ENCODE measurements around the gene BRSK2.

Gene BRSK2

GRCh38 chr11:1350086-1350725 is 39.5 kb upstream of the BRSK2 start:
- Histone ChIP-seq H3K27me3 (ENCODE audit: insufficient read depth, low read length) (peaks cover 5% of the 10 kb centered on the region; the same call in 1 of the 2 replicates), H4K20me1 (ENCODE audit: insufficient read depth, low read length) (no peaks in the 10 kb centered on the region), H3K79me2 (ENCODE audit: insufficient read depth, low read length) (no peaks in the 10 kb centered on the region), H3K9me2 (ENCODE audit: low read depth, low read length) (no peaks in the 10 kb centered on the region), H3K9me3 (ENCODE audit: low read length) (no peaks in the 10 kb centered on the region), H2AFZ (ENCODE audit: low read length) (no peak overlapping the region), H3K4me1 (ENCODE audit: insufficient read depth, low read length, severe bottlenecking) (no peaks in the 10 kb centered on the region), H3K36me3 (ENCODE audit: insufficient read depth, low read length) (no peaks in the 10 kb centered on the region), H3F3A (ENCODE audit: insufficient read depth, low read length) (no peaks in the 10 kb centered on the region), H3K4me2 (ENCODE audit: low read length) (no peak overlapping the region), H3K4me3 (ENCODE audit: low read depth, low read length, poor library complexity, severe bottlenecking) (no peak overlapping the region), H3K9ac (ENCODE audit: low read length) (no peak overlapping the region), H3K27ac (ENCODE audit: low read depth, low read length, poor library complexity, severe bottlenecking) (no peak overlapping the region)
- TF ChIP-seq EZH2 (IDR thresholded peaks at IDR 0.05; ENCODE audit: borderline replicate concordance, low read length), result no peak
- TF ChIP-seq, protein P1, sequence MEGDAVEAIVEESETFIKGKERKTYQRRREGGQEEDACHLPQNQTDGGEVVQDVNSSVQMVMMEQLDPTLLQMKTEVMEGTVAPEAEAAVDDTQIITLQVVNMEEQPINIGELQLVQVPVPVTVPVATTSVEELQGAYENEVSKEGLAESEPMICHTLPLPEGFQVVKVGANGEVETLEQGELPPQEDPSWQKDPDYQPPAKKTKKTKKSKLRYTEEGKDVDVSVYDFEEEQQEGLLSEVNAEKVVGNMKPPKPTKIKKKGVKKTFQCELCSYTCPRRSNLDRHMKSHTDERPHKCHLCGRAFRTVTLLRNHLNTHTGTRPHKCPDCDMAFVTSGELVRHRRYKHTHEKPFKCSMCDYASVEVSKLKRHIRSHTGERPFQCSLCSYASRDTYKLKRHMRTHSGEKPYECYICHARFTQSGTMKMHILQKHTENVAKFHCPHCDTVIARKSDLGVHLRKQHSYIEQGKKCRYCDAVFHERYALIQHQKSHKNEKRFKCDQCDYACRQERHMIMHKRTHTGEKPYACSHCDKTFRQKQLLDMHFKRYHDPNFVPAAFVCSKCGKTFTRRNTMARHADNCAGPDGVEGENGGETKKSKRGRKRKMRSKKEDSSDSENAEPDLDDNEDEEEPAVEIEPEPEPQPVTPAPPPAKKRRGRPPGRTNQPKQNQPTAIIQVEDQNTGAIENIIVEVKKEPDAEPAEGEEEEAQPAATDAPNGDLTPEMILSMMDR (IDR thresholded peaks at IDR 0.05; ENCODE audit: low read length), result no peak

DNA sequence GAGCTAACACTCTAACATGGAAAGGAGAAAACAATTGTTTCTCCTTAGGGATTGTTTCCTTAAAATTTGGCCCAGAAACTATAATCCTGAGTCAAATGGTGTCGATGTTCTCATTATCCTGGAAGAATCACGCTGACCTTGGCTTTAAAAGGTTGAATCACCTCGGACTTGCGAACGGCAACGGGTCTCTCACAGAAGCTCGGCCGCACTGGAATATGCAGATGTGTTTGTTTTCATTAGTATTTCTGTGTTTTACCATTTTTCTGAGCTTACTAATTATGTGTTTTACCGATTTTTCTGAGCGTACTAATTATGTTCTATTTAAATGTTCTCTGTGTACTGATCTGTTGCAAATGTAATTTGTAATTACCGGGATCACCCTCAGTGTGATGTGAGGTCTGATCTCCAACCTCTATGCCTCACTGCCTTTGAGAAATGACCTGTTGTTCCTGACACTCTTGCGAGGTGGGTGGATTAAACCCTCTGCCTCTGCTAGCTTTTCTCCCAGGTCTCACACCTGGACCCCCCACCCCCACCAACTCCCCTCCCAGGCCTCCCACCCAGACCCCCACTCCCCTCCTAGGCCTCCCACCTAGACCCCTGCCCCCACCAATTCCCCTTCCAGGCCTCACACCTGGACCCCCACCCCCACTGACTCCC is 38.3 kb upstream of the BRSK2 start:
- Histone ChIP-seq H3K9ac (ENCODE audit: low read length) (no peak overlapping the region), H3F3A (ENCODE audit: insufficient read depth, low read length) (no peaks in the 10 kb centered on the region), H3K4me3 (ENCODE audit: low read depth, low read length, poor library complexity, severe bottlenecking) (no peak overlapping the region), H4K20me1 (ENCODE audit: insufficient read depth, low read length) (no peaks in the 10 kb centered on the region), H2AFZ (ENCODE audit: low read length) (no peak overlapping the region), H3K4me1 (ENCODE audit: insufficient read depth, low read length, severe bottlenecking) (no peaks in the 10 kb centered on the region), H3K36me3 (ENCODE audit: insufficient read depth, low read length) (no peaks in the 10 kb centered on the region), H3K79me2 (ENCODE audit: insufficient read depth, low read length) (no peaks in the 10 kb centered on the region), H3K4me2 (ENCODE audit: low read length) (no peak overlapping the region), H3K9me3 (ENCODE audit: low read length) (no peaks in the 10 kb centered on the region), H3K9me2 (ENCODE audit: low read depth, low read length) (no peaks in the 10 kb centered on the region), H3K27ac (ENCODE audit: low read depth, low read length, poor library complexity, severe bottlenecking) (no peak overlapping the region), H3K27me3 (ENCODE audit: insufficient read depth, low read length) (peaks cover 5% of the 10 kb centered on the region; the same call in 1 of the 2 replicates)
- TF ChIP-seq, protein P1 (IDR thresholded peaks at IDR 0.05; ENCODE audit: low read length), result no peak
- TF ChIP-seq EZH2 (IDR thresholded peaks at IDR 0.05; ENCODE audit: borderline replicate concordance, low read length), result no peak

DNA sequence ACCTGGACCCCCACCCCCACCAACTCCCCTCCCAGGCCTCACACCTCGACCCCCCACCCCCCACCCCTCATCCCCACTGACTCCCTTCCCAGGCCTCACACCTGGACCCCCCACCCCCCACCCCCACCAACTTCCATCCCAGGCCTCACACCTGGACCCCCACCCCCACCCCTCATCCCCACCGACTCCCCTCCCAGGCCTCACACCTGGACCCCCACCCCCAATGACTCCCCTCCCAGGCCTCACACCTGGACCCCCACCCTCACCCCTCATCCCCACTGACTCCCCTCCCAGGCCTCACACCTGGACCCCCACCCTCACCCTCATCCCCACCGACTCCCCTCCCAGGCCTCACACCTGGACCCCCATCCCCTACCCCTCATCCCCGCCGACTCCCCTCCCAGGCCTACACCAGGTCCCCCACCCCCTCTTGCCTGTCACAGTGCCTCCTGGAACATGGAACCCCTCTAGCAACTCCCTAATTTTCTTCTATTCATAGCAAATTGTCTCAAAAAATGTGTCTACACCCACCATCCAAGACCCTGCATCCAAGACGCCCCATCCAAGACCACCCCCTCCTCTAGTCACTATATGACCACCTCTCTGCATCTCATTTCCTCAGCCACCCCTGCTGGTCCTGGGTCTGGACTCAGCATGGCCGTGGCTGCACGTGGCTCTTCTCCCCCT is 36.9 kb upstream of the BRSK2 start:
- no peak for TF ChIP-seq EZH2 (IDR thresholded peaks at IDR 0.05; ENCODE audit: borderline replicate concordance, low read length)
- TF ChIP-seq, protein P1 (IDR thresholded peaks at IDR 0.05; ENCODE audit: low read length), result no peak
- Histone ChIP-seq H4K20me1 (ENCODE audit: insufficient read depth, low read length) (no peaks in the 10 kb centered on the region), H3K9me2 (ENCODE audit: low read depth, low read length) (no peaks in the 10 kb centered on the region), H2AFZ (ENCODE audit: low read length) (no peak overlapping the region), H3K36me3 (ENCODE audit: insufficient read depth, low read length) (no peaks in the 10 kb centered on the region), H3K79me2 (ENCODE audit: insufficient read depth, low read length) (no peaks in the 10 kb centered on the region), H3K4me3 (ENCODE audit: low read depth, low read length, poor library complexity, severe bottlenecking) (no peak overlapping the region), H3K9ac (ENCODE audit: low read length) (no peak overlapping the region), H3F3A (ENCODE audit: insufficient read depth, low read length) (no peaks in the 10 kb centered on the region), H3K9me3 (ENCODE audit: low read length) (no peaks in the 10 kb centered on the region), H3K4me2 (ENCODE audit: low read length) (no peak overlapping the region), H3K27ac (ENCODE audit: low read depth, low read length, poor library complexity, severe bottlenecking) (no peak overlapping the region), H3K27me3 (ENCODE audit: insufficient read depth, low read length) (peaks cover 5% of the 10 kb centered on the region; the same call in 1 of the 2 replicates), H3K4me1 (ENCODE audit: insufficient read depth, low read length, severe bottlenecking) (no peaks in the 10 kb centered on the region)
